Measurements from ENCODE around the gene CRTC3. TPM values are rescaled to one million over a fixed set of nuclear protein-coding genes. Genes with fewer than 3 reads are reported as not detected.

CRTC3 gene
- total RNA-seq, 2 experiments from 2014 or later, result 86.0 to 89.3 TPM

DNA sequence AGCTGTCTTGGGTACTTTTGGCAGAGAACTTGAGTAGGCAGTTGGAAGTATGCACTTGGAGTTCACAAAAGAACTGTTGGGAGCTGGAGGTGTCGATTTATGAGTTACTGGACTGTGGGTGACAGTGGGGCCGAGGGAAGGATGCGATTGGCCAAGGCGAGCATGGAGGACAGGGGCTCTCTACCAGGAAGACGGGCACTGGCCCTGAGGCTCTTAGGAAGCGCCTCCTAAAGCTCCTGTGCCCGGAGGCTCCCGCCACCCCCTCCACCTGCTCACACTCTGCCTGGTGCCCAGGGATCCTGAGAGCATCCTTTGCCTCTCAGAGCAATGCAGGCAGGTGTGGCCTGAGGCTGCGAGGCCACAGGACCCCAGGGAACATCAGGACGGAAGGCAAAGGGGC lies 69.0 kb downstream of the CRTC3 start:
- H3K27me3 Mint-ChIP-seq, result no peaks in the 10 kb centered on the region
- no peak for DNase-seq
- POLR2A ChIA-PET, result interaction anchor here (0.9 to 3.7 kb wide), 12 partner anchors 15 to 304 kb away, joined by 3 to 29 read pairs (median 4); partner anchors contain the start of genes CRTC3 and MAN2A2

DNA sequence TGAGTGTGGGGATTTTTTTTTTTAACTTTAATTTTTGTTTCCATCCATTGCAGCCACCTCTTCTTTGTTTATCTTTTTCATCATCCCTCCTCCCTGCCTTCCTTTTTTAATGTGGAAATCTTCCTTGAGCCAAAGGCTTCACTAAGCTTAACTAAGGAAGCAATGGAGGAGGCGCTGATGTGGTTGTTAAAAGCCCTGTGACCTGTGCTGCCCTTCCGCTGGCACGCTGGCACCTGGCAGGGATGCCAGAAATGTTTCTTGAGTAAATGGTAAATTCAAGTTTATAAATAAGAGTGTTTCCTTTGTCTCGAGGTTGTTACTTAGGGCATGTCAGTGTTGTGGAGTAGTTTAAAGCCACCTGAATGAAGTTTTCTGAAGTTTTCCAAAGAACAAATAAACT lies 69.4 kb downstream of the CRTC3 start:
- peaks cover 73% of the 10 kb centered on the region for H3K36me3 Mint-ChIP-seq (ENCODE audit: low read depth)
- peaks cover 78% of the 10 kb centered on the region for H3K4me1 Mint-ChIP-seq
- no peak for DNase-seq
- ChIA-PET CTCF (interaction anchor here (0.9 to 2.1 kb wide), 4 partner anchors 15 to 302 kb away, joined by 3 to 7 read pairs (median 4); no protein-coding TSS in a partner anchor), POLR2A (interaction anchor here (1.1 to 3.7 kb wide), 10 partner anchors 16 to 239 kb away, joined by 3 to 29 read pairs (median 5); partner anchors contain the start of gene CRTC3)
- no peaks in the 10 kb centered on the region for H3K27me3 Mint-ChIP-seq
- peak overlapping the region; percentile 60 for H3K4me3 Mint-ChIP-seq
- peak overlapping the region; percentile 100 for H3K27ac Mint-ChIP-seq
- no peaks in the 10 kb centered on the region for H3K9me3 Mint-ChIP-seq

More for the DNA sequence above, 69.0 kb downstream of the CRTC3 start:
- Mint-ChIP-seq H3K27ac (peak overlapping the region; percentile 100), H3K36me3 (ENCODE audit: low read depth) (peaks cover 73% of the 10 kb centered on the region), H3K4me3 (peak overlapping the region; percentile 60), H3K9me3 (no peaks in the 10 kb centered on the region), H3K4me1 (peaks cover 78% of the 10 kb centered on the region)
- CTCF ChIA-PET, result interaction anchor here (1.2 to 2.1 kb wide), 3 partner anchors 15 to 59 kb away, joined by 3 to 7 read pairs (median 4); no protein-coding TSS in a partner anchor

DNA sequence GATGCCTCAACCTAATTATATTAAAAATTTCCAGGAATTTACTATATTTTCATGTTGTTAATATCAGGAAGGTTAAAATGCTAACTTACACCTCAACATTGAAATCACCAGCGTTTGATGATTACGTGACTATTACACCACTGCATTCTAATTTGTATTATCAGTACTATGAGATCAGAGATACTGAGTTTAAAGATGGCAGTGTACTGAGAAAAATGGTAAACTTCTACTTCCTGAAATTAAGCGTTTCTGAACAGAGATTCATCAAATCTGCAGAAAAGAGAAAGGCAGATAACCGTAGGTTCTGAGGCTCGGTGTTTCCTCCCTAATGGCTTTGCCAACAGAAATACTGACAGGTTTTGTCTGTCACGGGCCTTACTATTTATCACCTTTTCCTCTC lies 69.9 kb downstream of the CRTC3 start:
- Mint-ChIP-seq H3K9me3 (no peaks in the 10 kb centered on the region), H3K4me3 (peak overlapping the region; percentile 60), H3K27ac (peak overlapping the region; percentile 100), H3K36me3 (ENCODE audit: low read depth) (peaks cover 72% of the 10 kb centered on the region), H3K4me1 (peaks cover 75% of the 10 kb centered on the region), H3K27me3 (no peaks in the 10 kb centered on the region)
- CTCF ChIA-PET, result interaction anchor here (0.9 to 1.2 kb wide), 2 partner anchors 14 to 302 kb away, joined by 3 read pairs; no protein-coding TSS in a partner anchor
- POLR2A ChIA-PET, result interaction anchor here (1.1 to 3.5 kb wide), 3 partner anchors 20 to 238 kb away, joined by 3 to 29 read pairs (median 10); no protein-coding TSS in a partner anchor
- no peak for DNase-seq

DNA sequence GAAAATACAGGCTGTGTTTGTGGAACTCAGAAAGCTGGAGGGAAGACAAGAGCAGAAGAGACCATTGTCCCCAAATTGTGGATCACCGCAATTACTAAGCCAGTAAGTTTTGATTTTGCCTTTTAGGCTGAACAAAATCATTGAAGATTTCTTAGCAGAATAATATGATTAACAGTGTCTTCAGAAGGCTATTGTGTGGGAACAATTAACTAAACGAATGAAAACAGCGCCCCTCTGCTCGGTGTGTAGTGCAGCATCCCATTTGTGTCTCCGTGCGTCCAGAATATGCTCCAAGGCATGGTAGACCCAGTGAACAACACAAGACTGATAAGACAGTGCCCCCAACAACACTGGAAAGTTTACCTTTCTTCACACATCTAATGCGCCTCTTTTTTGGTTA lies 71.2 kb downstream of the CRTC3 start:
- Mint-ChIP-seq H3K4me3 (peak overlapping the region; percentile 60), H3K4me1 (peaks cover 64% of the 10 kb centered on the region), H3K27ac (peak overlapping the region; percentile 100), H3K36me3 (ENCODE audit: low read depth) (peaks cover 70% of the 10 kb centered on the region), H3K9me3 (no peaks in the 10 kb centered on the region), H3K27me3 (no peaks in the 10 kb centered on the region)
- POLR2A ChIA-PET, result interaction anchor here (1.0 to 1.2 kb wide), 2 partner anchors 71 to 331 kb away, joined by 3 to 4 read pairs; partner anchors contain the start of gene HDDC3
- no peak for DNase-seq
- CTCF ChIA-PET, result interaction anchor here (0.6 kb wide), 2 partner anchors 48 to 54 kb away, joined by 3 read pairs; no protein-coding TSS in a partner anchor

DNA sequence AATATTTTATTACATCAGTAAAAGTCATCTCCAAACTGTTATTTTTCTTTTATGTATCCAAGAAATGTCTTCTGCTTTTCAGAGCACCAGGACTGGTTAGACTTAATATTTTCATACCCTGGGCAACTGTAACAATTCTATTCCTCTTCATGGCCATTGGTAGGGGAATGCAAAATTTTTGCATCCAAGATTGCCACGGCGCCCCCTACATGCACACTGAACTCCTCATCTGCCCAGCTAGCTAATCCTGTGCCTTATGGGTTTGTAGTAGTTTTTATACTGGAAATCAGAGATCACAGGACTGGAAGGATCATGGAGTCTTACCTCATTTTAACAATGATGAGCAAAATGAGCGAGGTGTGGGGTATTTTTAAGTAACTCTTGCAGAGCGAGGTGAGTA lies 74.2 kb downstream of the CRTC3 start:
- Mint-ChIP-seq H3K4me3 (no peak overlapping the region), H3K4me1 (peaks cover 37% of the 10 kb centered on the region), H3K9me3 (no peaks in the 10 kb centered on the region), H3K27me3 (no peaks in the 10 kb centered on the region), H3K27ac (peak overlapping the region; percentile 45), H3K36me3 (ENCODE audit: low read depth) (peaks cover 60% of the 10 kb centered on the region)
- ChIA-PET POLR2A (interaction anchor here (0.9 to 2.6 kb wide), 7 partner anchors 10 to 122 kb away, joined by 3 to 12 read pairs (median 3); partner anchors contain the start of gene BLM), CTCF (interaction anchor here (0.6 to 2.4 kb wide), 13 partner anchors 10 to 284 kb away, joined by 3 to 9 read pairs (median 4); no protein-coding TSS in a partner anchor)
- peak; percentile 65 for DNase-seq

DNA sequence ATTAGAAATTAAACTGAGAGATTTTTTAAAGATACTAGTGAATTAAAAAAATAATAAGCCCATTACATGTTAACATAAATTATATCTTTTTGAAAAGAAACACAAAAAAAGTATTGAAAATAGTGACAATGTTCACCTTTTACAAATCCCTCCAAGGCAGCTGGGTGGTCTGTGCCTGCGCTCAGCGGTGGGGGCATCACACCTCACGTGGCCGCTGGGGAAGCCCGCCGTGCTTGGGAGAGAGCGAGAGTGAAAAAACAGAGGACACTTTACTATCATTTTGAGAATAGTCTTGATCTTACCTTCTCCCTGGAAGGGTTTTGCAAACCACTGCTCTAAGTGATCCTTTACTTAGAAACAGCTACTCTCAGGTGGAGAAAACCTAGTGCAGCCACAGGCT lies 76.9 kb downstream of the CRTC3 start:
- H3K4me1 Mint-ChIP-seq, result peaks cover 16% of the 10 kb centered on the region
- ChIA-PET POLR2A (interaction anchor here (1.5 kb wide), 1 partner anchor 12 kb away, joined by 3 read pairs; no protein-coding TSS in a partner anchor), CTCF (interaction anchor here (0.7 kb wide), 1 partner anchor 68 kb away, joined by 3 read pairs; no protein-coding TSS in a partner anchor)
- H3K36me3 Mint-ChIP-seq (ENCODE audit: low read depth), result peaks cover 60% of the 10 kb centered on the region
- H3K27me3 Mint-ChIP-seq, result no peaks in the 10 kb centered on the region
- DNase-seq, result no peak
- no peaks in the 10 kb centered on the region for H3K9me3 Mint-ChIP-seq
- H3K4me3 Mint-ChIP-seq, result no peak overlapping the region
- no peak overlapping the region for H3K27ac Mint-ChIP-seq

DNA sequence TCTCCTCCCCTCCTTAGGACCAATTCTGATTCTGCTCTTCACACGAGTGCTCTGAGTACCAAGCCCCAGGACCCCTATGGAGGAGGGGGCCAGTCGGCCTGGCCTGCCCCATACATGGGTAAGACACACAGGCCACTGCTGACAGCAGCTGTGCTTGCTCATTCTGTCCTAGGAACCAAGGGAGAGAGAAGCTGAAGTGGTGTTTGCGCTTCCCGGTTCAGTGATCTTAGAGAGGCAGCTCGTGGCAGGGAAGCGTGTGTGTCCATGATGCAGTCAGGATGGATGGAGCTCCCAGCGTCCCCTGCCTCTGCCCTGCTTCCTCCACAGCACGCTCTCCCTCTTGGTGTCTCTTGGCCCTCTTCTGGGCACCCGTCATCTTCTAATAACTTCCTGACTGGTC lies 77.6 kb downstream of the CRTC3 start:
- peaks cover 61% of the 10 kb centered on the region for H3K36me3 Mint-ChIP-seq (ENCODE audit: low read depth)

DNA sequence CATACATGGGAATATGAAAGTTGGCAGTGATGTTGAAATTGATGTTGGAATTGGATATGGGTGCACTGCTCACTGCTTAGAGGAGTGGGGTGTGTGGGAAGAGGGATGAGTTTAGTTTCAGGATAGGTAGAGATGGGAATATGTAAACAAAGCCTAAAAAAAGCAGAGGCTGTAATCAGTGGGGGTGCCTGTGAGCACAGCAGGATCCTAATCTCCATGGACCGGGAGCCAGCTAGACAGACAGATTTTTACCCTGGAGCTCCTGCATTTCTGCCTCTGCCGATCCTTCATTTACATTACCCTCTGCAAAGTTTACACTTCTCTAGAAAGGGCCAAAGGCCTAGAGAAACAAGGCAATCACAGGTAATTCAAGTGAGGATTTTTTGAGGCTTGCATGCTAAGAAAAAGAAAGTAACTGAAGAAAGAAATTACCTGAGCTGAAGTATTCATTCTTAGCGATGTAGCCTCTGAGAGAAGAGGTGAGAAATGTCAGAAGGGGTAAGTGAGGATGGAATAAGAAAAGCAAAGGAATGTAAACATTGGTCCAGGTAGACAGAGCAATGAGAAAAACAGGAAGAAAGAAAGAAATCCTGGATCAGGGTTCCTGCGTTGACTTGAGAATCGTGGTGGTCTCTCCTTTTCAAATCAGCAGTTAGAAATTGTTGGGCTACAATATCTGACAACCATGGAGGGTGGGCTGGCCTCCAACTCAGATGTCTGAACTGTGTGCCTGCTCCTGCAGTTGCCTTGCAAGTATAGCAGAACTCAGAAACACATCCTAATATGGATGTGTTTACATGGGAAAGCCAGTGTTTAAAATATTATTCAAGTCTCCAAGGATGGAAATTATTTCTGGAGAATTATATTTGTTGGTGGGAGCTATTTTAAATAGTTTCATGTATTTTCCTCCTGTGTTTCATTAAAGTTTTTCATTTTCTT lies 79.8 kb downstream of the CRTC3 start:
- no peaks in the 10 kb centered on the region for H3K9me3 Mint-ChIP-seq
- H3K36me3 Mint-ChIP-seq (ENCODE audit: low read depth), result peaks cover 62% of the 10 kb centered on the region
- H3K4me3 Mint-ChIP-seq, result no peak overlapping the region
- no peak overlapping the region for H3K27ac Mint-ChIP-seq
- peaks cover 12% of the 10 kb centered on the region for H3K4me1 Mint-ChIP-seq
- no peaks in the 10 kb centered on the region for H3K27me3 Mint-ChIP-seq
- no peak for DNase-seq
- CTCF ChIA-PET, result interaction anchor here (0.6 kb wide), 1 partner anchor 211 kb away, joined by 3 read pairs; no protein-coding TSS in a partner anchor
- POLR2A ChIA-PET, result no interaction called here

More for the DNA sequence above, 77.6 kb downstream of the CRTC3 start:
- H3K4me1 Mint-ChIP-seq, result peaks cover 13% of the 10 kb centered on the region
- H3K4me3 Mint-ChIP-seq, result no peak overlapping the region
- ChIA-PET CTCF (interaction anchor here (0.7 kb wide), 1 partner anchor 69 kb away, joined by 3 read pairs; no protein-coding TSS in a partner anchor), POLR2A (interaction anchor here (0.7 to 1.5 kb wide), 2 partner anchors 13 to 52 kb away, joined by 3 read pairs; no protein-coding TSS in a partner anchor)
- DNase-seq, result no peak
- H3K27ac Mint-ChIP-seq, result no peak overlapping the region
- H3K27me3 Mint-ChIP-seq, result no peaks in the 10 kb centered on the region
- no peaks in the 10 kb centered on the region for H3K9me3 Mint-ChIP-seq

DNA sequence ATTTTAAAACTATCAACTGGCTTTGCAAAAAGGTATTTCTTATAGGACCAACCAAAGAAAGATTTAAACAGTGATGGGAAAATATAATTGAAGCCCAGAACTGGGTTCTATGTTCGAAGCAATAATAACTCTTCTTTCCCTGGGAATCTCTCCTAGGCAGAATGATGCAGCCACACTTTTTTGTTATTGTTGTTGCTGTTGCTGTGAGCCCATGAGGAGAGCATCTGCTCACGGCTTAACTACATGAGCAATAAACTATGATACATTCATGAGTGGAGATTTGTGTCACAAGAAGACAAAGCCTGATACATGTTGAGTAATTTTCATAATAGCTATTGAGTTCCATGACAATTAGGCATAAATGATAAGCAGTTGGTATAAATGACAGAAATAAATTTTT lies 80.5 kb downstream of the CRTC3 start:
- no peak overlapping the region for H3K4me3 Mint-ChIP-seq
- peaks cover 64% of the 10 kb centered on the region for H3K36me3 Mint-ChIP-seq (ENCODE audit: low read depth)
- H3K27ac Mint-ChIP-seq, result no peak overlapping the region

DNA sequence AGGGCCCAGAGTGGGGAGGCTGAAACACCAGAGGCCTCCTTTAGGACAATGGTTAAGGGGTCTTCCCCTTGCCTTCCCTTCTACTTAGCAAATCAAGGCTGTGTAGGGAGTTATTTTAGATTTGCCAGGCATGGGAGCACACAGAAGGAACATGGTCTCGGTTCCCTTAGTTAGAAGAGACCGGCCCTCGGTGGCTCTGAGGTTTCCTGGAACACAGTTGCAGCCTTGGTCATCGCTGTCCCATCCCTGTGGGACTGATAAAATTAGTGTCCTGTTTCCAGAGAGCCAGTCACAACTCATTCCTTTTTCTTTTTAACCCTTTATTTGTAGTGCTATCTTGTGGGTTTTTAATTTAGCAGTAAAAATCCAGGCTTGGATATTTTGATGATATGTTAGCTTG lies 81.4 kb downstream of the CRTC3 start:
- H3K9me3 Mint-ChIP-seq, result no peaks in the 10 kb centered on the region
- H3K27me3 Mint-ChIP-seq, result no peaks in the 10 kb centered on the region
- peaks cover 58% of the 10 kb centered on the region for H3K36me3 Mint-ChIP-seq (ENCODE audit: low read depth)
- POLR2A ChIA-PET, result interaction anchor here (1.5 kb wide), 1 partner anchor 8 kb away, joined by 4 read pairs; no protein-coding TSS in a partner anchor
- H3K27ac Mint-ChIP-seq, result no peak overlapping the region
- CTCF ChIA-PET, result no interaction called here
- H3K4me1 Mint-ChIP-seq, result peaks cover 14% of the 10 kb centered on the region
- DNase-seq, result no peak
- no peak overlapping the region for H3K4me3 Mint-ChIP-seq

More for the DNA sequence above, 80.5 kb downstream of the CRTC3 start:
- Mint-ChIP-seq H3K4me1 (peaks cover 14% of the 10 kb centered on the region), H3K9me3 (no peaks in the 10 kb centered on the region), H3K27me3 (no peaks in the 10 kb centered on the region)
- no peak for DNase-seq
- CTCF ChIA-PET, result interaction anchor here (0.5 kb wide), 1 partner anchor 227 kb away, joined by 5 read pairs; no protein-coding TSS in a partner anchor
- POLR2A ChIA-PET, result interaction anchor here (1.5 kb wide), 1 partner anchor 9 kb away, joined by 4 read pairs; no protein-coding TSS in a partner anchor

DNA sequence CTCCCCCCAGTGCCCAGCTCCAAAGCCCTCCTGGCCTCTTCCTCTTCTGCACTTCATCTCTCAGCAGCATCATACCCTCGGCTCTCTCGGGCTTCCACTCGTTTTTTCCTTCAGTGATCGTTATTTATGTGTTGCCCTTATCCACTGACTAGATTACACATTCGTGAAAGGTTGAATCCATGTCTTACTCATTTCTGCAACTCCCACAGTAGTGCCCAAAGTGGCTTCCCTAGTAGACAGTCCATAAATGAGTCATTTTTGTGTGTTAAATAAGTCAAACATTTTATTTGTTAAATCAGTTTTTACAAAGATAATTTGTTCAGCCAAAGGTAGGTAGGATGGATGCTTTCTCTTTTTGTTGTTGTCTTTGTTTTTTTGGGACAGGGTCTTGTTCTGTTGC lies 87.4 kb downstream of the CRTC3 start:
- Mint-ChIP-seq H3K4me3 (no peak overlapping the region), H3K4me1 (peaks cover 46% of the 10 kb centered on the region), H3K9me3 (no peaks in the 10 kb centered on the region), H3K27ac (no peak overlapping the region), H3K36me3 (ENCODE audit: low read depth) (peaks cover 64% of the 10 kb centered on the region), H3K27me3 (no peaks in the 10 kb centered on the region)
- ChIA-PET CTCF (interaction anchor here (1.0 kb wide), 1 partner anchor 297 kb away, joined by 3 read pairs; no protein-coding TSS in a partner anchor), POLR2A (interaction anchor here (1.6 kb wide), 1 partner anchor 87 kb away, joined by 4 read pairs; the partner anchor contains the start of gene CRTC3)
- no peak for DNase-seq

DNA sequence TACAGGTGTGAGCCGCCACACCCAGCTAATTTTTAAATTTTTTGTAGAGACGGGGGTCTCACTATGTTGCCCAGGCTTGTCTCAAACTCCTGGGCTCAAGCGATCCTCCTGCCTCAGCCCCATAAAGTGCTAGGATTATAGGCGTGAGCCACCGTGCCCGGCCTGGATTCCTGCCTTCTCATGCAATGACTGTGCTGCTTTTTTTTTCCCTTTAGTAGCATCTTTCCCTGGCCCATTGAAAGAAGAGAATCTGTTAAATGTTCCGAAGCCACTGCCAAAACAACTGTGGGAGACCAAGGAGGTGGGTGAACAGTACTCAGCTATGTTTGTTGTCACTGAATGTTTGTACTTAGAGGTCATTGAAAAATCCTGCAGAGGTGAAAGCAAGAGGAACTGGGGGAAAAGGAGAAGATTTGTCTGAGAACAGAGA lies 88.0 kb downstream of the CRTC3 start:
- Mint-ChIP-seq H3K4me1 (peaks cover 46% of the 10 kb centered on the region), H3K27me3 (no peaks in the 10 kb centered on the region), H3K4me3 (no peak overlapping the region), H3K27ac (peak overlapping the region; percentile 33), H3K9me3 (no peaks in the 10 kb centered on the region), H3K36me3 (ENCODE audit: low read depth) (peaks cover 59% of the 10 kb centered on the region)
- ChIA-PET POLR2A (no interaction called here), CTCF (interaction anchor here (0.9 to 1.0 kb wide), 2 partner anchors 14 to 298 kb away, joined by 3 to 4 read pairs; no protein-coding TSS in a partner anchor)
- no peak for DNase-seq

Measured in activated CD4-positive, alpha-beta memory T cell treated with anti-CD3 and anti-CD28 coated beads, Interleukin-2, amount 10 ng/mL, durations not matched to agents 7 days and 5 days (primary cell).